ENCODE data around the gene NRXN3.
"Not testable (repeated sequence)": the region's sequence is repeated elsewhere in the genome, so short reads cannot be mapped to it uniquely, and the experiment has no call there.

Gene NRXN3

DNA sequence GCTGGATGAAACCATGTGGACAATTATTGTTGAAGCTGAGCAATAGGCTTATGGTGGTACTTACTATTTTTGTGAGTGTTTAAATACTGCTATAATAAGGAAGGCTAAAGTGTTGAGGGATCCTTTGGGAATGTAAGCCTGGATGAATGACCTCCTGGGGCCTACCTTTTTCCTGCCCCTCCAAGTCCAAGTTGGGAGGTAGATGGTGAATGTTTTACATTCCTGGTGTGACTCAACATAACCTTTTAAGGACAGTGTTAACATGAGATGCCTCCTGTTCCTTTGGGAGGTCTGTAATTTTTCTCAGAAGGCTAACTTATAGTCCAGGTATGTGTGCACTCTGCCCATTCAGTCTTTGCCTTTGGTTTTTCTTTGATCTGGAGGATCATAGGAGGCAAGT, 315.9 kb downstream of the NRXN3 start:
- H3K36me3 Mint-ChIP-seq (ENCODE audit: low read depth) = no peaks in the 10 kb centered on the region
- no peak overlapping the region for H3K4me3 Mint-ChIP-seq
- no peaks in the 10 kb centered on the region for H3K9me3 Mint-ChIP-seq
- H3K4me1 Mint-ChIP-seq = no peaks in the 10 kb centered on the region
- TF ChIP-seq, protein P1, sequence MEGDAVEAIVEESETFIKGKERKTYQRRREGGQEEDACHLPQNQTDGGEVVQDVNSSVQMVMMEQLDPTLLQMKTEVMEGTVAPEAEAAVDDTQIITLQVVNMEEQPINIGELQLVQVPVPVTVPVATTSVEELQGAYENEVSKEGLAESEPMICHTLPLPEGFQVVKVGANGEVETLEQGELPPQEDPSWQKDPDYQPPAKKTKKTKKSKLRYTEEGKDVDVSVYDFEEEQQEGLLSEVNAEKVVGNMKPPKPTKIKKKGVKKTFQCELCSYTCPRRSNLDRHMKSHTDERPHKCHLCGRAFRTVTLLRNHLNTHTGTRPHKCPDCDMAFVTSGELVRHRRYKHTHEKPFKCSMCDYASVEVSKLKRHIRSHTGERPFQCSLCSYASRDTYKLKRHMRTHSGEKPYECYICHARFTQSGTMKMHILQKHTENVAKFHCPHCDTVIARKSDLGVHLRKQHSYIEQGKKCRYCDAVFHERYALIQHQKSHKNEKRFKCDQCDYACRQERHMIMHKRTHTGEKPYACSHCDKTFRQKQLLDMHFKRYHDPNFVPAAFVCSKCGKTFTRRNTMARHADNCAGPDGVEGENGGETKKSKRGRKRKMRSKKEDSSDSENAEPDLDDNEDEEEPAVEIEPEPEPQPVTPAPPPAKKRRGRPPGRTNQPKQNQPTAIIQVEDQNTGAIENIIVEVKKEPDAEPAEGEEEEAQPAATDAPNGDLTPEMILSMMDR (IDR thresholded peaks at IDR 0.05; ENCODE audit: unreplicated experiment in 3 of 3) = no peak
- no peak overlapping the region for H3K27ac Mint-ChIP-seq
- peaks cover 16% of the 10 kb centered on the region for H3K27me3 Mint-ChIP-seq (ENCODE audit: low read depth)

DNA sequence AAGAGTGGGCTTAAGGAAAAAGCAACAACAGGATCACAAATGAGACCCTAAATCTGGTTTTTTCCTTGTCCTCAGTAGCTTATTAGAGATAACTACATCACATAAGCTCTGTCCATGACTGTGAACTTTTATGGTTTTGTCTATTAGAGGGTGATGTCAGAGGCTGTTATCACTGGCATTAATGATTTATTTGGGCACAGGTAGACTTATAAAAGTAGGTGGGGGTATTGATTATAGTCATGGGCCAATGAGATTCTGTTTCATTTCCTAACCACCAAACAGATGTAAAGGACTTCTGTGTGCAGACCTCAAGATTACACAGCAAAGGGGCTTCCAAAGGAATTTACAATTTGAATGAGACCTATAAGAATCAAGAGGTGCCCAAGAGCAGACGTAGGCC, 316.4 kb downstream of the NRXN3 start:
- Mint-ChIP-seq H3K4me1 (no peaks in the 10 kb centered on the region), H3K36me3 (ENCODE audit: low read depth) (no peaks in the 10 kb centered on the region), H3K4me3 (no peak overlapping the region), H3K27ac (no peak overlapping the region), H3K27me3 (ENCODE audit: low read depth) (peaks cover 16% of the 10 kb centered on the region), H3K9me3 (no peaks in the 10 kb centered on the region)
- TF ChIP-seq, protein P1 (IDR thresholded peaks at IDR 0.05; ENCODE audit: unreplicated experiment in 3 of 3) = no peak

DNA sequence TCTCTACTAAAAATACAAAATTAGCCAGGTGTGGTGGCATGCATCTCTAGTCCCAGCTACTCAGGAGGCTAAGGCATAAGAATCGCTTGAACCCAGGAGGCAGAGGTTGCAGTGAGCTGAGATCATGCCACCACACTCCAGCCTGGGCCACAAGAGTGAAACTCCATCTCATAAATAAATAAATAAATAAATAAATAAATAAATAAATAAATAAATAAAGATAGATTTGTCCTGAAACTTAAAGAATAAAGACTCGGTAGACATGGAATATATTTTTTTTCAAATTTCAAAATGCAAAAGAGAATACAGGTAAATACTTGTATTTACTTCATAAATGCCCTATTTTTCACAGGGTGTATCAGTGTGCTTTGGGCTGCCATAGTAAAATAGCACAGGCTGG, 317.4 kb downstream of the NRXN3 start:
- not testable (repeated sequence) for H3K36me3 Mint-ChIP-seq (ENCODE audit: low read depth); H3K27ac Mint-ChIP-seq; H3K9me3 Mint-ChIP-seq; H3K4me1 Mint-ChIP-seq; H3K4me3 Mint-ChIP-seq
- H3K27me3 Mint-ChIP-seq (ENCODE audit: low read depth) = peaks cover 16% of the 10 kb centered on the region

DNA sequence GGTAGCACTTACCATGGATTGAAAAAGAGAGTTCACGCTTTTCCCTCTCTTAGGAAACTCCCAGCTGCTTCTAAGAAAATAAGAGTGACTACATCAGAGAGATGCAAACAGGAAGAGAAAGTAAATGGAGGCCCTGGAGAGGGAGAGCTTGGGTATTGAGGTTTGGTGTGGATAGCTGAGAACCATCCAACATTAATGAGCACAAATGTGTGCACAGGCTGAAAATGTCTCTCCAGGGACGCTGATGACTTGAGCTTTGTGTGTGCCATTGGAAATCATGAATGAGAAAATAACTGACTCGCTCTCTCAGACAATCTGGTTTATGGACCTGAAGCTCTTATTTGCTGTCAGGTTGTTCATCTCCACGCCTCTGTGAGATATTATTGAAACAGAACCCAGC, 318.8 kb downstream of the NRXN3 start:
- TF ChIP-seq, protein P1 (IDR thresholded peaks at IDR 0.05; ENCODE audit: unreplicated experiment in 3 of 3) = no peak
- peaks cover 16% of the 10 kb centered on the region for H3K27me3 Mint-ChIP-seq (ENCODE audit: low read depth)

DNA sequence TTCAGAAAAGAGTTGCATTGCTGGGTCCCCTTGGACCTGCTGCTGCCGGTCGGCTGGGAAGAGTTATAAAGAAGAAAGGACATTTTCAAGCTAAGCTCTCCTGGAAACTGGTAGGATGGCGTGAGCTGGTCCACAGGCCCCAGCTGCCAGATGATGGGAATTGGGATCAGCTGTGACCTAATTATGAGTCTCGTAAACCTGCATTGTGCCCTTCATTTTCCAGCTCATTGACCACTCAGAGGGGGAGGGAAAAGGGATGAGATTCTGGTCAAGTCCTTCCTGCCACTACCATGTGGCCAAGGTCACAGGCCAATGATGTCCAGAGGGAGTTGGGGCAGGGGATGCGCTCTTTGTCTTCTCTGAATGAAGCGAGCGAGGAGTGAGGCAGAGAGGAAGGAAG, 320.9 kb downstream of the NRXN3 start:
- Mint-ChIP-seq H3K9me3 (no peaks in the 10 kb centered on the region), H3K27me3 (ENCODE audit: low read depth) (peaks cover 12% of the 10 kb centered on the region), H3K4me1 (no peaks in the 10 kb centered on the region), H3K36me3 (ENCODE audit: low read depth) (no peaks in the 10 kb centered on the region), H3K27ac (no peak overlapping the region), H3K4me3 (no peak overlapping the region)
- TF ChIP-seq, protein P1 (IDR thresholded peaks at IDR 0.05; ENCODE audit: unreplicated experiment in 3 of 3) = no peak

More for the DNA sequence above, 318.8 kb downstream of the NRXN3 start:
- H3K36me3 Mint-ChIP-seq (ENCODE audit: low read depth) = no peaks in the 10 kb centered on the region
- no peak overlapping the region for H3K27ac Mint-ChIP-seq
- H3K4me3 Mint-ChIP-seq = no peak overlapping the region
- H3K9me3 Mint-ChIP-seq = no peaks in the 10 kb centered on the region
- no peaks in the 10 kb centered on the region for H3K4me1 Mint-ChIP-seq

DNA sequence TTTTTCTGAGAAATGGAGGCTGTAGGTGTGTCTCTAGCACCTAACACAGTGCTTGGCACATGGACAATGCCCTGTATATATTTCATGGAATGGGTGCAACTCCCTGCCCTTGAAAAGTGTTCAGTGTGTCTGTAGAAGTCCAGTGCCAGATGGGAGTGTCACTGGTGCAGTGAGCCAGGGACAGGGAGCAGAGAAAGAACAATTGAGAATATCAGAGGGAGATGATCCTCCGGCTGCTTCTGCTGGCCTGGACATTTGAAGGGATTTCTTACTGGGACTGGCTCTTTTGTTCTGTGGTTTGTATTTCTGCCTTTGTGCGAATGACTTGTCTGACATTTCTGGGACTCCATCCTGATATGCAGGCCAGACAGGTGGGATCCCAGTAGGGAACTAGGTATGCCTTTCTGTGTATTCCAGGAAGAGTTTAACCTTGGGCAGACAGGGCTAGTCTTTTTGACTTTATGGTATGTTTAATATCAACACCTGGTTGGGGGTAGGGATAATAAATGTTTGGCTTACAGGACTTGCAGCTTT, 328.0 kb downstream of the NRXN3 start:
- H3K4me3 Mint-ChIP-seq = no peak overlapping the region
- H3K36me3 Mint-ChIP-seq (ENCODE audit: low read depth) = no peaks in the 10 kb centered on the region
- no peaks in the 10 kb centered on the region for H3K4me1 Mint-ChIP-seq
- H3K9me3 Mint-ChIP-seq = no peaks in the 10 kb centered on the region
- no peak overlapping the region for H3K27ac Mint-ChIP-seq
- TF ChIP-seq, protein P1 (IDR thresholded peaks at IDR 0.05; ENCODE audit: unreplicated experiment in 3 of 3) = no peak
- no peaks in the 10 kb centered on the region for H3K27me3 Mint-ChIP-seq (ENCODE audit: low read depth)
